HFF-Myc (cell line): ENCODE data around the gene LRRC3C.

Experiments
- DNase-seq: peaks from one replicate; pipeline ENCODE4 v3.0.0-alpha.2; 2011; ENCODE audit warnings: low read depth; ENCODE audit errors: extremely low read depth
- H3K4me3 ChIP-seq: replicated peaks from 2 replicates; pipeline ENCODE4 v1.5.1; 2011; ENCODE audit warnings: low read depth, mild to moderate bottlenecking, control low read depth, low read length
- CTCF ChIP-seq: IDR thresholded peaks from 2 replicates; pipeline ENCODE4 v1.5.1; 2012; ENCODE audit warnings: mild to moderate bottlenecking, low read depth, low read length, control low read depth; ENCODE audit errors: missing control alignments

The LRRC3C gene

GRCh38 chr17:39924691-39925055 is 2.9 kb upstream of the LRRC3C start:
- H3K4me3 ChIP-seq: no peak overlapping the region
- no peak for DNase-seq
- TF ChIP-seq CTCF: no peak

DNA sequence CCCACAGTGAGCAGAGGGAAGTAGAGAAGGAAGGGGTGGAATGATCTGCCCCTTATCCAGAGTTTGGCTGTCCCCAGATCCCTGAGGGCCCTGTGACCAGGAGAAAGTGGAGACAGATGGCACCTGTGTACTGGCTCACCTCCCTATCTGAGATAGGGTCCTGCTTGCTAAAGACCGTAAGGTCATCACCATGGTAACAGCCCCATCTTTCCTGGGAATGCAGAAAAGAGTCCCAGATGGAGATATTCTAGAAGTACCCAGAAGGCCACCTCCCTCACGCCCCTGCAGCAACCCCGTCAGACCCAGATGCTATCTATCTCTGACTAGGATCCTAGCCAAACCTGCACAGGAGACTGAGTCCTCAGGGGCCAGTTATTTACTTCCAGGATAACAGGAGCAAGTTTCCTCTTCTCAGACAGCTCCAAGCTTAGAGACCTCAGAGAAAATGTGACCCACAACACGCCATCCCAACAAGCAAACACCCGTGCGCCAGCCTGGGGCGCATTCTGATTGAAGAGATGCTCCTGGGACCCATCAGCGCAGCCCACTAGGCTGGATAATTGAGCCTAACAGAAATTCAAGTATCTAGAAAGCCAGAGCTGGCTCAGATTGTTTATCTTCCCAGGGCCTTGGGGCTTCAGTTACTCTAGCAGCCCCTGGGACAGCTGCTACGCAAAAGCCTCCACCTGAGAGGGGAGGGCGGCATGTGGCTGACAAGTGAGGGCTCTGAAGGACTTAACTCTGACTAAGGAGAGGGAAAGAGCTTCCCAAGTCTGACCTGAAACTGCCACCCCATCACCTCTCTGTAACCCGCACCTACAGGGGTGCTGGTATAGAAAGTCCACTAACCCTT is 2.0 kb upstream of the LRRC3C start:
- TF ChIP-seq CTCF: no peak
- DNase-seq: no peak
- peak overlapping the region; percentile 81 for H3K4me3 ChIP-seq

GRCh38 chr17:39926135-39926587 is 1.4 kb upstream of the LRRC3C start:
- no peak for DNase-seq
- no peak for TF ChIP-seq CTCF

DNA sequence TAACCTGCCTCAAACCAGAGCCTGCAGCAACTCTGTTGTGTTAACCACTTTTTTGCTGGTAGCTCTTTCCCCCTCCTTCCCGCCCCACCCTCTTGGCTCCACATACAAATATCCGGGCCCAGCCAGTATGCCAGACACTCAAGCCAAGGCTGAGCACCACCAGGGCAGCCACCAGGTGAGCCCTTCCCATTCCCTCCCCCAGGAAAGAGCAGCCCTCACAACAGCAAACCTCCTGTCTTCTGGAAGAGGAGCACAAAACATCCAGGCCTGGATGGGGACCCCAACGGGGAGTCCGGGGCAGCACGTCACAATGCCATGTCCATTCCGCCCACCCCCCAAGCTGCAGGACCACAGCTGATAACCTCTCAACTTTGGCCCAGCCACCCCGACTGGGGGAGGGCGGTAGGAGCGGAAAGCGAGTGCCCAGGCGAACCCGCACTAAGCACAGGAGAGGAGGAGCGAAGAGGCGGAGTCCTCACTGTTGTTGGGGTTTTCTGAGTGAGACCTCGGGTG is 888 bp upstream of the LRRC3C start:
- no peak for DNase-seq
- H3K4me3 ChIP-seq: peak overlapping the region; percentile 81
- no peak for TF ChIP-seq CTCF

More at GRCh38 chr17:39926135-39926587, 1.4 kb upstream of the LRRC3C start:
- peak overlapping the region; percentile 81 for H3K4me3 ChIP-seq

- no peak for TF ChIP-seq CTCF
- no peak for DNase-seq
- peak overlapping the region; percentile 81 for H3K4me3 ChIP-seq
These were observed 661 bp downstream of the LRRC3C start for GRCh38 chr17:39927929-39928857.

DNA sequence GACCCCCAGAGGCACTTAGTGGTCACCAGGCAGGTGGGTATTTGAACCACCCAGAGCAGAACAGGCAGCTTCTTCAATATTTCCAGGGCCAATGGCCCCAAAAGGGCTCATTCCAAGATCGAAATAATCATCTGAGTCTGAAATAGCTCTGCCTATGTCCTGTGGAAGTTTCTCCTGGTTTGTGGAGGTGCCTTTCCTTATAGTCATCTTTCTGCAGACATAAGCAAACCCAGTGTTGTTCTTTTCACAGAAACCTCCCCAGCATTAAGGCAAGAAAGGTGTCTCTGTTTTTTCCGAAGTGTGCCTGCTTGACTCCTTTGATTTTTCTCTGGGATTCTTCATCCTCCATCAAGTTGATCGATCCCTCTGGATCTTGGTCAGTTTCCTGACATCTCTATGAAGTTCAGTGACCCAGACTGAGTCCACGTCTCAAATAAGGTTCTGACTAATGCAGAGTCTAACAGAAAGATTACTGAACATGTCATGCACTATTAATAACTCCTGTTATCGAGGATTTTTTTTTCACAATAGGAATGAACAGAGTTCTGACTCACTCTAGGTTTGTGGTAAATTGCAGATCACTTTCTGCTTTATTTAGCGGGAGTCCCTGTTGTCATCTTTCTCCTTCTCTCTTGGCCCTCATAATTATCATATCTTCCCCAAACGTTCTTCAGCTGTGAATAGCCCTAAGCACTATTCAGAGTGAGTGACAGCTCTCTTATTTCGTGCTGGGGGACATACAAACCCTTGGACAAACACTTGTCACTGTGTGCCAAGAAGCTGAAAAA is 1.5 kb downstream of the LRRC3C start:
- TF ChIP-seq CTCF: no peak
- no peak overlapping the region for H3K4me3 ChIP-seq
- DNase-seq: no peak
